Naive thymus-derived CD4-positive, alpha-beta T cell (primary cell): ENCODE results near the gene ATP10A. TPM values are rescaled to one million over a fixed set of nuclear protein-coding genes. Genes with fewer than 3 reads are reported as not detected.

Experiments
- ATAC-seq: fragments of 150-1000 bp; cut with Tn5 transposase; 2 replicates; pipeline ENCODE4 v1.10.0; 2021; ENCODE audit warnings: mild to moderate bottlenecking, moderate library complexity
- CTCF ChIA-PET: fragments of 350-600 bp; sonication (Branson Sonifier 250); formaldehyde crosslinking; loops from one replicate; lab custom pipeline; 2021; ENCODE audit warnings: antibody characterized with exemption; lab: Charles Lee
- POLR2A ChIA-PET: fragments of 350-600 bp; sonication (Branson Sonifier 250); formaldehyde crosslinking; loops from one replicate; lab custom pipeline; 2021; ENCODE audit warnings: antibody characterized with exemption, inconsistent platforms; lab: Charles Lee
- DNase-seq, 9 donors: peaks; one replicate each; pipeline versions ENCODE4 v3.0.0 to v3.0.0-alpha.2; 2020 to 2022; ENCODE audit warnings: mixed read lengths in 1 of 9
- H3K27ac ChIP-seq: one replicate; pipeline ENCODE4 v1.7.0; 2013; ENCODE audit warnings: mild to moderate bottlenecking, low read depth, low read length, moderate library complexity
- H3K27me3 ChIP-seq, 2 donors: one replicate each; pipeline ENCODE4 v1.7.0; 2013; ENCODE audit warnings: low read length in 2 of 2, mild to moderate bottlenecking in 2 of 2, moderate library complexity in 2 of 2; ENCODE audit not compliant: control insufficient read depth in 2 of 2, insufficient read depth in 2 of 2
- H3K36me3 ChIP-seq, 3 experiments: 1 replicate in 2 of 3; 2 replicates in 1 of 3; pipeline ENCODE4 v1.7.0; 2013; ENCODE audit warnings: low read length in 3 of 3, mild to moderate bottlenecking in 3 of 3, moderate library complexity in 1 of 3; ENCODE audit not compliant: insufficient read depth in 3 of 3, control insufficient read depth in 2 of 3
- H3K4me1 ChIP-seq, 2 donors: one replicate each; pipeline ENCODE4 v1.7.0; 2013; ENCODE audit warnings: low read length in 2 of 2, mild to moderate bottlenecking in 2 of 2, moderate library complexity in 1 of 2; ENCODE audit not compliant: control insufficient read depth in 2 of 2, insufficient read depth in 2 of 2
- H3K4me3 ChIP-seq: 2 replicates; pipeline ENCODE4 v1.7.0; 2013; ENCODE audit warnings: mild to moderate bottlenecking, low read length
- H3K9me3 ChIP-seq, 3 experiments: 1 replicate in 2 of 3; 2 replicates in 1 of 3; pipeline ENCODE4 v1.7.0; 2013; ENCODE audit warnings: low read length in 3 of 3; ENCODE audit not compliant: control insufficient read depth in 2 of 3
- H3K27ac Mint-ChIP-seq, 9 donors: one replicate each; pipeline ENCODE4 v1.8.0; 2020 to 2022; ENCODE audit warnings: mixed read lengths in 9 of 9, mild to moderate bottlenecking in 8 of 9, moderate library complexity in 5 of 9, inconsistent platforms in 2 of 9
- H3K27me3 Mint-ChIP-seq, 5 donors: one replicate each; pipeline ENCODE4 v1.8.0; 2021 to 2022; ENCODE audit warnings: mixed read lengths in 5 of 5, mild to moderate bottlenecking in 1 of 5
- H3K36me3 Mint-ChIP-seq, 5 donors: one replicate each; pipeline ENCODE4 v1.8.0; 2020 to 2022; ENCODE audit warnings: mixed read lengths in 5 of 5, mild to moderate bottlenecking in 3 of 5, inconsistent platforms in 1 of 5
- H3K4me1 Mint-ChIP-seq, 7 donors: one replicate each; pipeline ENCODE4 v1.8.0; 2020 to 2022; ENCODE audit warnings: mixed read lengths in 7 of 7, mild to moderate bottlenecking in 3 of 7, inconsistent platforms in 1 of 7
- H3K4me3 Mint-ChIP-seq, 10 donors: one replicate each; pipeline ENCODE4 v1.8.0; 2020 to 2022; ENCODE audit warnings: mild to moderate bottlenecking in 10 of 10, mixed read lengths in 10 of 10, moderate library complexity in 6 of 10, inconsistent platforms in 2 of 10
- H3K9me3 Mint-ChIP-seq, 11 donors: one replicate each; pipeline ENCODE4 v1.8.0; 2020 to 2022; ENCODE audit warnings: mixed read lengths in 11 of 11, mild to moderate bottlenecking in 4 of 11, inconsistent platforms in 1 of 11, moderate library complexity in 1 of 11
- intact Hi-C, 2 donors: fragments of 100-400 bp; cut with micrococcal nuclease; formaldehyde crosslinking; loops; one replicate each; pipeline ENCODE4 v1.15.1; 2023
- polyA plus RNA-seq, 2 donors: library from polyadenylated mRNA; unstranded; fragments of 300-500 nt; fragmentation: Illumina TruSeq; gene quantifications; one replicate each; pipeline ENCODE4 v1.2.3, GENCODE V29; 2021
- total RNA-seq, 6 experiments: library from RNA in 5 of 6; stranded (reverse) in 5 of 6; gene quantifications; 1 replicate in 5 of 6; 2 replicates in 1 of 6; pipeline ENCODE4 v1.2.3 and lab custom pipeline; 2021 to 2026

ATP10A gene
- total and polyA plus RNA-seq, 7 experiments from 2014 or later, result 7.2 to 86.4 (median 57.6) TPM

DNA sequence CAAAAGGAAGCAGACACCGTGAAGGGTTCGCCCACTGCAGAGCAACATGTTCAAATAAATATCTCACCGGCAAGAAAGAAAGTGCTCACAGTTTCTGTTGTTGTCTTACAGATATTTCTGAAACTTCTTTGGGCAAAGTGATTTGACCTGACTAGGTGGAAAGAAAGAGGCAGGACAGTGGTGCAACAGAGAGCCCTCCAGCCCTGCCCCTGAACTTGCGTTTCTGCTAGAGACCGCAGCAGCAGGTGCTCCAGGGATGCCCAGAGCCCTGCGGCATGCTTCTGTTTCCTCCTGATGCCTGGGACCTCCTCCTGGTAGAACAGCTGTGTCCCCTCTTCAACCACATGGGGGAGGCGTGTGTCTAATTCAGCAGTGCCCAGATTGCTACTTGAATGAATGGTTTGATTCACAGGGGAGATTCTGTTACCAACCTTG, 123.4 kb downstream of the ATP10A start:
- DNase-seq (peak in 7 of 9 donors; percentile 42 to 60 (median 56)), ATAC-seq (peak; percentile 82)
- Mint-ChIP-seq H3K9me3 (peaks cover 0 to 2% (median 0%) of the 10 kb centered on the region in 11 donors), H3K27me3 (no peaks in the 10 kb centered on the region), H3K4me1 (peaks cover 19 to 52% (median 42%) of the 10 kb centered on the region in 7 donors), H3K36me3 (peaks cover 0 to 23% (median 4%) of the 10 kb centered on the region in 5 donors), H3K4me3 (peak overlapping the region in 1 of 10 donors; percentile 2), H3K27ac (peak overlapping the region in 8 of 9 donors; percentile 1 to 69 (median 18))
- CTCF ChIA-PET, result interaction anchor here (3.5 kb wide), 1 partner anchor 194 kb away, joined by 22 read pairs; no protein-coding TSS in a partner anchor
- Histone ChIP-seq H3K4me3 (no peak overlapping the region), H3K9me3 (no peaks in the 10 kb centered on the region), H3K27me3 (no peaks in the 10 kb centered on the region), H3K36me3 (peaks cover 0 to 12% (median 0%) of the 10 kb centered on the region in 3 experiments), H3K4me1 (no peaks in the 10 kb centered on the region), H3K27ac (no peak overlapping the region)
- intact Hi-C loops, result loop anchor here (1.0 to 10.0 kb wide), 6 partner anchors 122 to 525 kb away; no protein-coding TSS in a partner anchor
- POLR2A ChIA-PET, result no interaction called here

DNA sequence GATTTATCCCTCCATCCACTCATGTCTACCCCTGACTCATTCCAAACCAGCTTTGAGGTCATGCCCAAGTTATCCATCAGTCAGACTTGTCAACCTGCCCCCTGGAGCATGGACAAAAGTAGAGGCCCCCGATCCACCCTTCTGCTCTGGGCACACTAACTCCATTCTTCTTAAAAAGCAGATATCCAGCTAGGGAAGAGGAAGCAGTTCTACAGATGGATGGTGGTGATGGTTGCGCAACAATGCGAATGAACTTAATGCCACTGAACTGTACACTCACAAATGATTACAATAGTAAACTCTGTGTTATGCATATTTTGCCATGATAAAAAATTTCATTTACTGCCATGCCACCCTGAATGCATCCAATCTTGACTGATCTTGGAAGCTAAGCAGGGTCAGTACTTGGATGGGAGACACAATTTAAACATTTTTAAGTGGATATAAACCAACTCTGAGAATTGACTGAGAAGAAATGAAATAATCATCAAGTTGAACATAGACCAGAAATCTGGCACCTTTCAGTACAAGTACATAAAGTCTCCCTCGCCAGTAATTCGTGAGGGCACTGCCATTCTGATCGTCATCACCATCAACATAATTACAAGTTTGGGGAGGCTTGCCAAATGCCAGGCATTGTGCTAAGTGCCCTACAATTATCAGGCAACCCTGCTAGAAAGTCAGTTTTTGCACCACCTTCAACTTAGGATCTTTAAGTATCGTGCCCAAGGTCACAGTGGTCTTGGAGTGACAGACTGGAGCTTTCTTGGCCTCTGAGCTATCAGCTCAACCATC, 124.8 kb downstream of the ATP10A start:
- Histone ChIP-seq H3K9me3 (no peaks in the 10 kb centered on the region), H3K27me3 (no peaks in the 10 kb centered on the region), H3K36me3 (peaks cover 0 to 25% (median 0%) of the 10 kb centered on the region in 3 experiments), H3K4me3 (no peak overlapping the region), H3K4me1 (no peaks in the 10 kb centered on the region), H3K27ac (no peak overlapping the region)
- Mint-ChIP-seq H3K36me3 (peaks cover 0 to 30% (median 4%) of the 10 kb centered on the region in 5 donors), H3K27me3 (no peaks in the 10 kb centered on the region), H3K27ac (peak overlapping the region in 2 of 9 donors; percentile 10 to 45), H3K9me3 (peaks cover 0 to 2% (median 0%) of the 10 kb centered on the region in 11 donors), H3K4me1 (peaks cover 17 to 39% (median 33%) of the 10 kb centered on the region in 7 donors), H3K4me3 (no peak overlapping the region)
- CTCF ChIA-PET, result interaction anchor here (3.5 kb wide), 1 partner anchor 195 kb away, joined by 22 read pairs; no protein-coding TSS in a partner anchor
- POLR2A ChIA-PET, result interaction anchor here (1.4 kb wide), 1 partner anchor 124 kb away, joined by 4 read pairs; no protein-coding TSS in a partner anchor
- no peak for DNase-seq
- intact Hi-C loops, result loop anchor here in 1 of 2 donors (2.0 kb wide), 1 partner anchor 196 kb away; no protein-coding TSS in a partner anchor
- ATAC-seq, result no peak

DNA sequence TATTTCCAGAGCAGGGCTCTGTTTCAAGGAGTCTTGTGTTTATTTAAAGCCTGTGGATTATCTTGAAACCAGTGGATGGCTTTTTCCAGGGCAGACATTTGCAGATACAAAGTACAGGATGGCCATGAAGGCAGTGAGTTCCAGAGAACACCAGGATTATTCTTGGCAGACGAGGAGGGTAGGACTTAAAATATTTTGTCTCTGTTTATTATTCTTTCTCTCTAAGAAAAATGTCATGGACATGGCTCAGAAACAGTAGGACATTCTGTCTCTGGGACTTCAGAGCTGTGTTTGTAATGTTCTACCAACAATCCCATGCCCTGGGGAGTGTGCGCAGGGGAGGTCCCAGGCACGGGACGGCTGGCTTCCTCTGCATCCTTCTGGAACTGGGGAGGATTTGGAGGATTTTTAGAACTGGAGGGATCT, 125.9 kb downstream of the ATP10A start:
- no peaks in the 10 kb centered on the region for H3K27me3 ChIP-seq
- intact Hi-C loops, result no loop called here
- Mint-ChIP-seq H3K4me1 (peaks cover 15 to 28% (median 25%) of the 10 kb centered on the region in 7 donors), H3K9me3 (peaks cover 0 to 2% (median 0%) of the 10 kb centered on the region in 11 donors), H3K27me3 (no peaks in the 10 kb centered on the region), H3K27ac (peak overlapping the region in 3 of 9 donors; percentile 28 to 59 (median 36)), H3K36me3 (peaks cover 0 to 31% (median 4%) of the 10 kb centered on the region in 5 donors), H3K4me3 (no peak overlapping the region)
- H3K4me3 ChIP-seq, result no peak overlapping the region
- ChIA-PET CTCF (interaction anchor here (3.5 kb wide), 1 partner anchor 196 kb away, joined by 22 read pairs; no protein-coding TSS in a partner anchor), POLR2A (no interaction called here)
- DNase-seq, result no peak
- no peaks in the 10 kb centered on the region for H3K9me3 ChIP-seq
- ATAC-seq, result no peak
- no peak overlapping the region for H3K27ac ChIP-seq
- H3K36me3 ChIP-seq, result peaks cover 0 to 30% (median 0%) of the 10 kb centered on the region in 3 experiments
- no peaks in the 10 kb centered on the region for H3K4me1 ChIP-seq

DNA sequence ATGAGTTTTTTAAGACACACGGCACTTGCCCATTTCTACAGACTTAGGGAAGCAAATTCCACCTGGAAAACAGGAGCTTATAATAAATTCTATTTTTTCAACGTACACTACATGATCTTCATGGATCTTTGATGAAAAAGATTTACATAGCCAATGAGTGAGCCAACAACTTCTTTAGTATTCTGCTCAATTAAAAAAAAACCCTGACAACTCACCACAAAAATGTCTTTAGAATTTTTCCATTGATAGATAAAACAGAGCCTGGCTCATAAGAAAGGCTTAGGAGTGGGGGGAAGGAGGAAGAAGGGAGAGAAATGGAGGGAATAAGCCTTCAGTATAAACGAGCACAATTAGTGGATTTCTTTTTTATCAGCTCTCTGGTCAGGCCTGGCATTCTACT, 126.7 kb downstream of the ATP10A start:
- Mint-ChIP-seq H3K27ac (peak overlapping the region in 1 of 9 donors; percentile 33), H3K36me3 (peaks cover 0 to 31% (median 6%) of the 10 kb centered on the region in 5 donors), H3K4me3 (no peak overlapping the region), H3K27me3 (no peaks in the 10 kb centered on the region), H3K4me1 (peaks cover 15 to 27% (median 23%) of the 10 kb centered on the region in 7 donors), H3K9me3 (peaks cover 0 to 2% (median 0%) of the 10 kb centered on the region in 11 donors)
- no peak for DNase-seq
- Histone ChIP-seq H3K4me1 (no peaks in the 10 kb centered on the region), H3K27ac (no peak overlapping the region), H3K4me3 (no peak overlapping the region), H3K36me3 (peaks cover 0 to 31% (median 0%) of the 10 kb centered on the region in 3 experiments), H3K9me3 (no peaks in the 10 kb centered on the region), H3K27me3 (no peaks in the 10 kb centered on the region)
- intact Hi-C loops, result no loop called here
- POLR2A ChIA-PET, result no interaction called here
- CTCF ChIA-PET, result no interaction called here
- ATAC-seq, result no peak

DNA sequence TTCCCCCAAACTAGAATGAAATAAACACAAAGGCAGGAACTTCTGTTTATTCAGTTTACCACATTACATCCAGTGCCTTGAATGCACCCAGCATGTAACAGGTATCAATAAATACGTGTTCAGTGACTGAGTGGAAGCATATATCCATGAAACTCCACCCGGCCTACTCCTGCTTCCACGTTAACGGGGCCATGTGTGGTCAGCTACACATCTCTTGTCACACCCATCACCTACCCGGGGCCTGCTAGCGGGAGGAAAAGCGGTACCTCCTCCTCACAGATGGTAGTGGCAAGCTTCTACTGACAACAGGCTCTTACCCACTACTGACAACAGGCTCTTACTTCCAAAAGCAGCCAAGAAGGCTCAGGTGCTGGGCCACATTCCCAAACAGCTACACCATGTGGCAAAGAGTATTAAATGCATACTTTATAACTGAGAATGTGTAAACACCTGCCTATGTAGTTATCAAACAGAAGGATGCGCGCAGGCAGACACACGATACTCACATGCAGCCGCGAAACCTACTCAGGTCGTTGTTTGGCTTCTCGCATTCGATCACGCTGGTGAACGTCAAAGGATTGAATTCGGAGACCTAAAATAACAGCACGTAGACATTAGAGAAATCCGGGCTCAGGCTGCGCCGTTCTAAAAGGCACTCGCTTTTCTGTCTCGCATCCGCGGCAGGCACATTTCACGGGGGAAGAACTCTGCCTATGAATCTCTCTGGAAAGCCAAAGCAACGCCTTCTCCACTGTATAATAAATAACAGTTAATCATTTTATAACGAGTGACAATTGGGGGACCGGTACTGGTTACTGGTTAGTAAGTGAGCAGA, 127.4 kb downstream of the ATP10A start:
- no peaks in the 10 kb centered on the region for H3K27me3 Mint-ChIP-seq
- Histone ChIP-seq H3K9me3 (no peaks in the 10 kb centered on the region), H3K4me1 (no peaks in the 10 kb centered on the region), H3K4me3 (no peak overlapping the region), H3K27me3 (no peaks in the 10 kb centered on the region), H3K36me3 (peaks cover 0 to 34% (median 0%) of the 10 kb centered on the region in 3 experiments), H3K27ac (no peak overlapping the region)
- peaks cover 0 to 2% (median 0%) of the 10 kb centered on the region in 11 donors for H3K9me3 Mint-ChIP-seq
- intact Hi-C loops, result no loop called here
- peak overlapping the region in 3 of 9 donors; percentile 30 to 75 (median 44) for H3K27ac Mint-ChIP-seq
- peaks cover 0 to 36% (median 6%) of the 10 kb centered on the region in 5 donors for H3K36me3 Mint-ChIP-seq
- peaks cover 11 to 21% (median 16%) of the 10 kb centered on the region in 7 donors for H3K4me1 Mint-ChIP-seq
- CTCF ChIA-PET, result no interaction called here
- ATAC-seq (no peak), DNase-seq (no peak)
- POLR2A ChIA-PET, result no interaction called here
- H3K4me3 Mint-ChIP-seq, result no peak overlapping the region
